Activated CD4-positive, alpha-beta T cell treated with anti-CD3 and anti-CD28 coated beads for 4 hours (primary cell): ENCODE results near the gene KDM4B.
"Not testable (repeated sequence)": the region's sequence is repeated elsewhere in the genome, so short reads cannot be mapped to it uniquely, and the experiment has no call there.

Experiments
- DNase-seq, 2 donors: peaks; one replicate each; pipeline ENCODE4 v3.0.0-alpha.2; 2020

KDM4B gene

GRCh38 chr19:4969292-4969771 lies 419 bp downstream of the KDM4B start:
- no peak for DNase-seq

- peak in 1 of 2 donors; percentile 6 for DNase-seq
These were observed 1.0 kb downstream of the KDM4B start for GRCh38 chr19:4969772-4970531.

GRCh38 chr19:4970558-4971423 lies 1.9 kb downstream of the KDM4B start:
- DNase-seq: no peak

- peak; percentile 13 to 16 for DNase-seq
These were observed 2.5 kb downstream of the KDM4B start for GRCh38 chr19:4971424-4971793.

- no peak for DNase-seq
These were observed 3.0 kb downstream of the KDM4B start for GRCh38 chr19:4971816-4972495.

- DNase-seq: no peak
These were observed 3.8 kb downstream of the KDM4B start for GRCh38 chr19:4972509-4973230.

- no peak for DNase-seq
These were observed 6.1 kb downstream of the KDM4B start for GRCh38 chr19:4974880-4975469.

GRCh38 chr19:4975601-4976000 lies 6.7 kb downstream of the KDM4B start:
- not testable (repeated sequence) for DNase-seq

GRCh38 chr19:4976401-4977298 lies 7.7 kb downstream of the KDM4B start:
- no peak for DNase-seq

GRCh38 chr19:4977299-4978174 lies 8.6 kb downstream of the KDM4B start:
- no peak for DNase-seq

- no peak for DNase-seq
These were observed 10.4 kb downstream of the KDM4B start for GRCh38 chr19:4979211-4979807.

GRCh38 chr19:4980067-4980466 lies 11.2 kb downstream of the KDM4B start:
- no peak for DNase-seq

GRCh38 chr19:4980838-4981680 lies 12.1 kb downstream of the KDM4B start:
- DNase-seq: no peak

GRCh38 chr19:4981681-4981958 lies 12.7 kb downstream of the KDM4B start:
- no peak for DNase-seq

- no peak for DNase-seq
These were observed 14.6 kb downstream of the KDM4B start for GRCh38 chr19:4983346-4984105.

- no peak for DNase-seq
These were observed 15.1 kb downstream of the KDM4B start for GRCh38 chr19:4984106-4984380.

GRCh38 chr19:4984438-4984990 lies 15.6 kb downstream of the KDM4B start:
- DNase-seq: no peak

- DNase-seq: no peak
These were observed 16.7 kb downstream of the KDM4B start for GRCh38 chr19:4985551-4985991.
